GM19372 (cell line): ENCODE measurements around the gene GPR162.

Experiments
- ATAC-seq: cut with Tn5 transposase; IDR thresholded peaks from one replicate; pipeline ENCODE4 v1.9.1; 2021; ENCODE audit warnings: mild to moderate bottlenecking, low read depth, moderate library complexity; ENCODE audit not compliant: unreplicated experiment

GPR162 gene

DNA sequence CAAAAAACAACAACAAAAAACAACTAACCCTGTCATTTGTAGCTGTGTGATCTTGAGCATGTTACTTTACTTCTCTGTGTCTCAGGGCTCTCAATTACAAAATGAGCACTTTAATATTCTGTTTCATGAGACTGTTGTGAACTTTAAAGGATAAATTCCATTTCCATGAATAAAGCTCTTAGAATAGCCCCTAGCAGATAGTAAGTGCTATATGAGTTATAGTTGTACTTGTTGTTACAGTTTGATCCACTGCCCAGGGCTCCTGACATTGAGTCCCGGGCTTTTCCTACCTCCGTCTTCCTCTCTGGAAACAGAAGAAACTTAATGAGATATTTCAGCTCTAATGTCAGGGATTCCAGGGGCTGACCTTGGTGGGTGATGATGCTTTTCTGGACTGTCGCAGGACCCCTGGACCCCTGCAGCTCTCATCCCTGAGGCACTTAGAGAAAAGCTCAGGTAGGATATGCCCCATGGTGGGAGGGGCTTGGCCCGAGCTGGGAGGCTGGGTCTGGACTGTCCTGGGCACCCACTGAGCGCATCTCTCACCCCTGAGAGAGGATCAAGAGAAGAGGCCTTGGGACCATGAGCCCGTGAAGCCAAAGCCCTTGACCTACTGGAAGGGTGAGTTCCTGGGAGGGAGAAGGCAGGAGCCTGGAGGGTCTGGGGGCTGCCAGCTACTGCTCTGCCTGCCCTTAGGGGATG is 11.7 kb downstream of the GPR162 start:
- ATAC-seq, result no peak

DNA sequence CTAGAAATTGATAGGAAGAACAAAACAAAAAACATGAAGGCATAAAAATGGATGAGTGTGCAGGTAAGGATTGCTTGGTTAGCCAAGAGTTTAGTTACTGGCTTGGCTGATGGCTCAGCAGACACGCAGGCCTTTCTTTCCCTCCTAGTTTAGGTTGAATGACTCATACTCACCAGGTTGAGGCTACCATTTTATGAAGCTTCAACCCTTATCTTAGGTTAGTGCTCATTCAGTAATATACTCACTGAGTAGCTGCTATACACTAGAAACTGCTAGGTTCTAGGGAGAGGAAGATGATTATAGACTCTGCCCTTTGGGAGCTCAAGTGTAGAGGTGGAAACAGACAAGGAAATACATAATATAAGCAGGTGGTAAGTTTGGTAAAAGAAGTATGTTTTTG is 12.6 kb downstream of the GPR162 start:
- ATAC-seq, result no peak

DNA sequence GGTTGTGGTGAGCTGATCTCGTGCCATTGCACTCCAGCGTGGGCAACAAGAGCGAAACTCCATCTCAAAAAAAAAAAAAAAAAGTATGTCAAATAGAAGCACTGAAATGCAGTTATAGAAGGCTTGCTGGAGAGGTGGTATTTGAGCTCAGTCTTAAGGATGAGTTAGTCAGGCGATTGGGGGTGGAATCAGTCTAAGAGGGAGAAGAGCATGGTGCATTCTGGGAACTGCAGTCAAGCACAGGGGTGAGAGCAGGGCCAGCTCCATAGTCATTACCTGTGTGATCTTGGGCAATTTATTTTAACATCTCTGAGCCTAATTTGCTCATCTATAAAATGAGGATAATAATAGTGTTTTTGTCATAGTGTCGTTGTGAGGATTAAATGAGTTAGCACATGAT is 13.3 kb downstream of the GPR162 start:
- no peak for ATAC-seq

DNA sequence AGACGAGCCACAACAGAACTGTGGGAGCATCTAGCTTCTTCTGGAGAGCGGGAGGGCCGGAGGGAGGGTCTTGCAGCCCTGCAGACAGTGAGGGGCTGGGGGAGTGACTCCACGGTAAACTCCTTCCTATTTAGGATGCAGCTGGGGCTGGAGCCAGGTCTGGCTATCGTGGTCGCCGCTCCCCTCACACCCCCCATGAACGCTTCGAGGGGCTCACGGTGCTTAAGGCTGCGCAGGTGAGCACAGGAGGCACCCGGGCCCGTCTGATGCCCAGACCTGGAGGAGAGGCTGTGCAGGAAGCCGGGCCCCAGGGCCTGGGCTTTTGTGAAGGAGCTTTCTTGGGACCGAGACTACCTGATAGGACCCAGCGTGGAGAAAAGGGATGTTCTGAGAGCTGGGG is 15.2 kb downstream of the GPR162 start:
- ATAC-seq, result no peak

DNA sequence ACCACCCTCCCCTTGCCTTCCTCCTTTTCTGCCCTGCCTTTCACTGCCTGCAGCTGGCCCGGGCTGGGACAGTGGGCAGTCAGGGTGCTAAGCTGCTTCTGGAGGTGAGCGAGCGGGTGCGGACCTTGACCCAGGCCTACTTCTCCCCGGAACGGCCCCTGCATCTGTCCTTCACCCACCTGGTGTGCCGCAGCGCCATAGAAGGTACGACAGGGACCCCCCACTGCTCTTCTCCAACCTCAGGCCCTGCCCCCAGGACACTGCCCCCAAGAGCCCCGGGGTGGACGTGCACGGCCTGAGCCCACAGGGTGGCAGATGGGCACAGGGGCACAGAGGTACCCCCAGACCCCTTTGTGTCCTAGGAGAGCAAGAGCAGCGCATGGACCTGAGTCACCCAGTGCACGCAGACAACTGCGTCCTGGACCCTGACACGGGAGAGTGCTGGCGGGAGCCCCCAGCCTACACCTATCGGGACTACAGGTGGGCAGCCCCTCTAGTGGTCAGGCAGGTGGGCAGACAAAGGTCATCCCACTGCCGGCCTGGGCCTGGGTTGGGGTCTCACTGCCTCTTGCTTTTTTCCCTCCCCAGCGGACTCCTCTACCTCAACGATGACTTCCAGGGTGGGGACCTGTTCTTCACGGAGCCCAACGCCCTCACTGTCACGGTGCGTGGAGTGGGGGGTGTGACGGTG is 15.9 kb downstream of the GPR162 start:
- no peak for ATAC-seq

DNA sequence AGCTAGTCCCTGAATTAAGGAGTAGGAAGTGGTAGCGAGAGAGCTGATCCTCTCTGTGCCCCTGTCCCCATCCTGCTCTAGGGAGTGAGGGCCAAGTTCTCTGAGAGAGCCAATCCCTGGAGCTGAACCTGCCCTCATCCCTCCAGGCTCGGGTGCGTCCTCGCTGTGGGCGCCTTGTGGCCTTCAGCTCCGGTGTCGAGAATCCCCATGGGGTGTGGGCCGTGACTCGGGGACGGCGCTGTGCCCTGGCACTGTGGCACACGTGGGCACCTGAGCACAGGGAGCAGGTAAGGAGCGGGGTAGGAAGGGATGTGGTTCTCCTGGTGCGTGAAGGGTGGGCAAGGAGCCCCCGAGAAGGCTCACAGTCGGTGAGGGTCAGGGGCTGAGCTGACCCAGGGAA is 17.2 kb downstream of the GPR162 start:
- no peak for ATAC-seq

DNA sequence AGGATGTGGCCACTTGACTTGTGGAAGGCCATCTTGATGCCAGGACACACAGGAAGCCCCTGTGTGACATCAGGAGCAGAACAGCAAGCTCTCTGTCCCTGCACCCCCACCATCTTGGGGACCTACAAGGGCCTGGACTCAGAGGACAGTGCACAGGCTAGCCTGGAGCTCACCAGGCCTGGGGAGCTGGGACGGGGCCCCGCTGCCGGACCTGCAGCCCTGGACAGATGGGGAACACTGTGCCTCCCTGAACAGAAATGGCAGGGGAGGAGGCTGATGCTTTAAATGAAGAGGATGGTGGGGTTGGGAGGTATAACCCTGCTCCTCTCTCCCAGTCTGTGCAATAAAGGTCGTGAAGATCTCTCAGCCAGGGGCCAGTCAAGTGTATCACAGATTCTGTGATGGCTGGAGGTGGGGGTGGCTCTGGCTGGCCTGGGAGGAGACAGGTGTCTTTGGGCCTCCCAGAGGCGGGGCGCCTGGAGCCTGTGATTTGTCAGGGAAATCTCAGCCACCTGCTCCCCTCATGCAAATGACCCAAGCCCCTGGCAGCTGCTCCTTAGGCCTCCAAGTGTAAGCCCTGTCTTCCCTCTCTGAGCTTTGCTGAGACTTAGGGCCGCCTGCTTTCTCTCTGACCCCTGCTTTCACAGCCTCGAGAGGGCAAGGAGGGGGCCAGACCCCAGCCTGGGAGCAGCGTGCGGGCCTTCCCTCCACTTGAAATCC is 18.0 kb downstream of the GPR162 start:
- no peak for ATAC-seq

DNA sequence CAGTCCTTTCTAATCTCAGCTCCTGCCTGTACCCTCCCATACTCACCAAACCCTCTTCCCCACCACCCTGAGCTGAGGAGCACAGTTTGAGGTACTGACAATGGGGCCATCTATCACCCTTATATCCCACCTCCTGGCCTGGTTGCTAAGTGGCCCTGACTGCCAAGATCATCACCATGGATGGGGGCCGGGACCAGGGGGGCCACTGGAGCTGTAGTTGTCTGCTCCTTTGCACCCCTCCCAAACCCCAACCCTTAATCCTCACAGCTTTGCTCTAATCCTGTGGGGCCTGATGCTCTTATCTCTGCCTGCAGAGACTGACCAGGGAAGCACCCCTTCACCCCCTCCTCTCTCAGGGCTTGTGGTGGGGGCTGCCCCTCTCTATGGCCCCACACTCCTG is 18.7 kb downstream of the GPR162 start:
- ATAC-seq, result no peak

DNA sequence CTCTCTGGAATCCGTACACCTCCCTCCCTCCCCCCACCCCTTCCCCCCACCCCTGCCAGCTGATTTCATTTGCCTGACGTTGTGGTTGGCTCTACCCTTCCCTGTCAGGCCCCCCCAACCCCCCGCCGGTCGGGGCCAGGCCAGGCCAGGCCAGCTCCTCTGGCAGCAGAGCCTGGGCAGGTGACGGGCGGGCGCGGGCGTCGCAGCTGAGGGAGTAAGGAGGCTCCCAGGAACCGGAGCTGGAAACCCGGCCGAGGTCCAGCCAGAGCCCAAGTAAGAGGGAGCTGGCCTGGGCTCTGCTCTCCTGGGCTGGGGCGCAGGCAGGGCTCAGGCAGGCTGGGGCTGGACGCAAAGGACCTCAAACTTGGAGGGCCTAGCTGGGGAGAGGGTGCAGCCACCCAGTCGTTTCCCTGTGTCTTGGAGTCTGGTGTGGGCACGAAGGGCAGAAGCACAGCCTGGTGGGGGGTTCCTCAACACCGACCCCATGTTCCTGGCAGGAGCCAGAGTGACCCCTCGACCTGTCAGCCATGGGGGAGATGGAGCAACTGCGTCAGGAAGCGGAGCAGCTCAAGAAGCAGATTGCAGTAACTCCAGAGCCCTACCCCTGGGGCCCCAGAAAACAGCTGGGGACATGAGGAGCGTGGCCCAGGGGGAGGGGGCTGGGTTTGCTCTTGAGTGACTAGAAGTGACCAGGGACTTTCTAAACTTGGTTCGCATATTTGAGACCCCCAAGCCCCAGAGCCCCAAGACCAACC is 19.3 kb downstream of the GPR162 start, which contains the start of gene GNB3:
Gene GNB3 (plus strand): TSS at position 165 of the 755 bp plus-strand sequence. CDS start 363 bp downstream, at position 528.
- ATAC-seq, result no peak

DNA sequence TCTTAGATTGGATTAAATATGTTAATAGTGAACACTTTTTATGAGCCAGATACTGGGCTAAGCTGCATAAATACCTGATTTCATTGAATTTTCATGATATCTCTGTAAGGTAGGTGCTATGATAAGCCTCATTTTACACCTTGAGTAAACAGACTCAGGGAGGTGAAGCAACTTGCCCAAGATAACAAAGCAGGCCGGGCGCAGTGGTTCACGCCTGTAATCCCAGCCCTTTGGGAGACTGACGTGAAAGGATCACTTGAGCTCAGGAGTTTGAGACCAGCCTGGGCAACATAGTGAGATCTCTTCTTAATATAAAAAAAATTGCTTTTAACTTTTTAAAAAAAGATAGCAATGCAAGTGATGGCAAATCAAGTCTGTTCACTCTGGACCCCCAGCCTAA is 20.5 kb downstream of the GPR162 start:
- ATAC-seq, result no peak

DNA sequence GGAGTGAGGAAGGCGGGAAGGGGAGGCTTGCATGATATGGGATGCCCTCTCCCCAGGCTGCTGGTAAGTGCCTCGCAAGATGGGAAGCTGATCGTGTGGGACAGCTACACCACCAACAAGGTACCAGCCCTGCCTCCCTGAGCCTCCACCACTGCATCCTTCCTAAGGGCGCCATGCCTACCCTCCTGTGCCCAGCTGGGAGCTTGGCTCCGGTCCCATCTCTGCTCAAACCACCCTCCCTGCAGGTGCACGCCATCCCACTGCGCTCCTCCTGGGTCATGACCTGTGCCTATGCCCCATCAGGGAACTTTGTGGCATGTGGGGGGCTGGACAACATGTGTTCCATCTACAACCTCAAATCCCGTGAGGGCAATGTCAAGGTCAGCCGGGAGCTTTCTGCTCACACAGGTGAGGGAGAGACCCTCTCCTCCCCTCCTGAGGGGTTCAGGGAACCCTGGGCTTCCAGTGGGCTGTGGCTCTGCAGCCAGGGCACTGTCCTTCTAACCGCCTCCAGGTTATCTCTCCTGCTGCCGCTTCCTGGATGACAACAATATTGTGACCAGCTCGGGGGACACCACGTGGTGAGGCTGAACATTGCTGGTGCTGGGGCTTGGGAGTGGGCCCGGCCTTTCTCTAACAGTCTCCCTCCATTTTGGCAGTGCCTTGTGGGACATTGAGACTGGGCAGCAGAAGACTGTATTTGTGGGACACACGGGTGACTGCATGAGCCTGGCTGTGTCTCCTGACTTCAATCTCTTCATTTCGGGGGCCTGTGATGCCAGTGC is 21.7 kb downstream of the GPR162 start:
- ATAC-seq, result no peak

DNA sequence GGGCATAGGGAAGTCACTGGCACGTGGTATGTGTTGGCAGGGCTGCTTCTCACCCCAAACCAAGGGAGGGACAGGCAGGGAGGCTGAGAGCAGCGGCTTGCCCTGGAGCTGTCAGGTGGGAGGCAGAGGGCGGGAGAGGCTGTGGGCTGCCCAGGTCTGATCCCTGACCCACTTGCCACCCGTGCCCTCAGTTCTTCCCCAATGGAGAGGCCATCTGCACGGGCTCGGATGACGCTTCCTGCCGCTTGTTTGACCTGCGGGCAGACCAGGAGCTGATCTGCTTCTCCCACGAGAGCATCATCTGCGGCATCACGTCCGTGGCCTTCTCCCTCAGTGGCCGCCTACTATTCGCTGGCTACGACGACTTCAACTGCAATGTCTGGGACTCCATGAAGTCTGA is 23.8 kb downstream of the GPR162 start:
- no peak for ATAC-seq

DNA sequence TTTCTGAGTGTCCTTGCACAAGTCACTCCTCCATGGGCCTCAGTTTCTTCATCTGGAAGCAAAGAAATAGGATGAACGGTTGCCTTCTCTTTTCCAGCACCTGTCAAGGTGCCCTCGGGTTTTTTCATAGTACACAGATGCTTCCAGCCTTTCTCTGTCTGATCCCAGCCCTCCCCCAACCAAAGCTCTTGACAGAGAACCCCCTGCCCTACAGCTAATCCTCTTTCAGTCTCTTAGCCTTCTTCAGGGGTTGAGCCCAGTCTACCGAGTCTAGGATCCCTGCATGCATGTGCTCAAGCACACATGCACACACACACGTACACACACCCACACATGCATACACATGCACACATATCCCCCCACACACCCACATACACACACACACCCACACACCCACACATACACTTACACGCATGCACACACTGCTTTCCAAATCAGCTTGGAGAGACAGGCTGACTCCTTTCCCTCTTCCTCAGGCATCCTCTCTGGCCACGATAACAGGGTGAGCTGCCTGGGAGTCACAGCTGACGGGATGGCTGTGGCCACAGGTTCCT is 24.8 kb downstream of the GPR162 start:
- no peak for ATAC-seq

DNA sequence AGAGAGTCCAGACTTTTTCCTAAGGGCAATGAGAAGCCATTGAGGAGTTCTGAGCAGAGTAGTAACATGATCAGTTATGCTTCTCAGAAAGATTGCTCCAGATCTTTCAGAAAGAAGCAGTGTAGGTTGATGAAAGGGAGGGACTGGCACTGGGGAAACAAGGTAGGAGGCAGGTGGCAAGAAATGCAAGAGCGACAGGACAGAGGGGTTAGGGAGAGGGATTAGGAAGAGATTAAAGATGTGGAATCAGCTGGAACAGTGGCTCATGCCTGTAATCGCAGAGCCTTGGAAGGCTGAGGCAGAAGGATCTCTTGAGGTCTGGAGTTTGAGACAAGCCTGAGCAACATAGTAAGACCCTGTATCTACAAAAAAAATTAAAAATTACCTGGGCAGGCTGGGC is 26.1 kb downstream of the GPR162 start:
- no peak for ATAC-seq

DNA sequence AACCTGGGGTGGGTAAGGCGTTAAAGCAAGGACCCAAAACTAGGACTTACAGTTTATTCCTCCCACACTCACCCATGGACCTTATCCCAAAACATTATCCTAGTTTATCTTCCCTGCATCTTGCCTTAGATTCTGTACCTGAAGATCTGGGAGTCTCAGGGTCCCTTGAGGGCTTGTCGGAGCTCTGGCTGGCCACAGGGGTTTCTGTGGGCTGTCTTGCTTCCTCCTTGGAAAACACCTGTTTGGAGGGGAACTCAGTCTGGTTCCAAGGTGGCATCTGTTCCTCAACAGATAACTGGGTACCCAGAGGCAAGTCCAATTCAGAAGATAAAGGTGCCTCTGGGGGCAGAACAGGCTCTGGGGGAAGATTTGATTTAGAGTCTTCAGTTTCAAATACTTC is 27.8 kb downstream of the GPR162 start:
- no peak for ATAC-seq

DNA sequence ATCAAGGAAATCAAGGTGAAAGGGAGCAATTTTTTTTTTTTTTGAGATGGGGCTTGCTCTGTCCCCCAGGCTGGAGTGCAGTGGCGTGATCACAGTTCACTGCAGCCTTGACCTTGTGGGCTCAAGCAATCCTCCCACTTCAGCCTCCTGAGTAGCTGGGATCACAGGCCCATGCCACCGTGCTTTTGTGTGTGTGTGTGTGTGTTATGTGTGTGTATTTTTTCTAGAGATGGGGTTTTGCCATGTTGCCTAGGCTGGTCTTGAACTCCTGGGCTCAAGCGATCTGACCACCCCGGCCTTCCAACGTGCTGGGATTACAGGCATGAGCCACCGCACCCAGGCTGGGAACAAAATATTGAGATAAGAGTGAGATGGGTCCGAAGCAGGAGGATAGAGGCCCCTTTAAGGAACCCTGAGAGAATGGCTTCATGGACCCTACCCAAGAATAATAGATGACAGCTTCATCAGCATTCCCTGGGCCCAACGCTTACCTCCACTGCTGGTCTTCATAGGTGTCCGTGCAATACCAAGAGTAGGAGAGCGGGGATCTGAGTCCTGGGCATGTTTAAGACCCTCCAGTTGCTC is 28.4 kb downstream of the GPR162 start:
- ATAC-seq, result no peak

DNA sequence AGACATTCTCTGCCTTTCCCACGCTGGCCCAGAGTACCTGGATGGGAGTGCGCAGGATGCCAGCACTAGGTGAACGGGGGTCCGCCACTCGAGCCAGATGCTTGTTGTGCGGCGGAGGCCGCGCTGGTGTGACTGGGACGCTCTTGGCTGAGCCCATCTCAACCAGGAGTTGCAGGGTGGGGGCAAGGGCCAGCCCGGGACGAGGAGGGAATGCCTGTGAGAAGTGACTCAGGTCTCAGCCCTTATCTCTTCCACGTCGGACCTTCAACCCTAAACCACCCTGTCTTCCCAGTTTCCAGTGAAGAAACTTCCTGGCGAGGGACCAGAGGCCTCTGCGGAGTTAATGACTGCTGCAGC is 29.2 kb downstream of the GPR162 start:
- ATAC-seq, result no peak

DNA sequence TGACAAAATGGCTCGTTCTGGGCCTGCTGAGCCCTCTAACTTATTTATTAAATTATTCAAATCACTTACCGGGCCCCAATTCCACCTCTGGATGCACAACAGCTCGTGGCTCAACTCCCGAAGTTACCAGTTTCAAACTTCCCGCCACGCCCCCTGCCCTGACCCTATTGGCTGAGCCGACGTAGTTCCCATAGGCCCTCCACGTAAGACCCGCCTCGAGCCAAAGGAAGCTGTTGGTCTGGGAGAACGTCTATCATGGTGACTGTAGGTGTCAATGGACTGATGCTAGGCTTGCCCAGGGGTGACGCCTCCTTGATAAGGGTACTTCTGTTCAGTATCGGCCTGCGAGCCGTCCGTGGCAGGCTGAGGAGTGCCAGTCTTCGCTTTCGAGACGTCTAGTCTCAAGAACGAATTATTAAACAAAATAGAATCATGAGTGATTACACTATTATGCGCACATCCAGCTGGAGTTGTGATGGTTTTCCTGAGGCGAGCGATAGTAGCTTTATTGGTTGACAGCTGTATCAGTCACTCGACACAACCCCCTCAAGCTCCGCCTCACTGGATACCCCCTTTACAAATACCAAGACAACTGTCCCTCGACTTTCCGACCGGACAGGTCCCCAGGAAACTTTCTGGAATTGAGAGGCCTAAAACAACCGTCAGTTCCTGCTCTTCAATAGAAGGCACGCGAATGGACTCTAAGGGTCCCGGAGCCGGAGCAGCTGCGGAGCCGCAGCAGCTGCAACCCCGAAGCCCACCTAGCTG is 29.7 kb downstream of the GPR162 start, which contains the start of gene CDCA3:
Gene CDCA3 (minus strand): TSS at position 134 of the 768 bp plus-strand sequence. CDS start 334 bp downstream, outside the sequence.
- peak; percentile 42 for ATAC-seq
